Muscle of leg (tissue), 11 donors: ENCODE data around the gene RIF1. TPM values are rescaled to one million over a fixed set of nuclear protein-coding genes. Genes with fewer than 3 reads are reported as not detected.

Source experiments
- DNase-seq: peaks from one replicate; pipeline ENCODE4 v3.0.0; 2013
- H3K27ac ChIP-seq: one replicate; pipeline ENCODE4 v1.5.1; 2013; ENCODE audit warnings: mild to moderate bottlenecking, low read length, control low read depth
- H3K27me3 ChIP-seq: one replicate; pipeline ENCODE4 v1.6.1; 2013; ENCODE audit warnings: low read length; ENCODE audit not compliant: control insufficient read depth, insufficient read depth
- H3K36me3 ChIP-seq: one replicate; pipeline ENCODE4 v1.6.1; 2013; ENCODE audit warnings: low read length; ENCODE audit not compliant: control insufficient read depth, insufficient read depth
- H3K4me1 ChIP-seq: one replicate; pipeline ENCODE4 v1.6.1; 2013; ENCODE audit warnings: low read length; ENCODE audit not compliant: control insufficient read depth, insufficient read depth
- H3K4me3 ChIP-seq: one replicate; pipeline ENCODE4 v1.5.1; 2013; ENCODE audit warnings: low read length, control low read depth
- H3K9me3 ChIP-seq: replicated peaks from 2 replicates; pipeline ENCODE4 v1.6.1; 2013; ENCODE audit warnings: low read depth, low read length; ENCODE audit not compliant: control insufficient read depth
- WGBS: methylation state at CpG from one replicate; pipeline ENCODE4 v1.1.5; 2013; ENCODE audit warnings: missing lambda C conversion rate; ENCODE audit not compliant: insufficient coverage; 5-methylcytosine and 5-hydroxymethylcytosine counted together
- polyA plus RNA-seq, 8 donors: library from polyadenylated mRNA; unstranded; fragments of 120-200 nt; gene quantifications; one replicate each; pipeline versions ENCODE4 v1.2.1 to v1.2.3, GENCODE V29; 2013; ENCODE audit warnings: inconsistent platforms in 1 of 8, low replicate concordance in 1 of 8; ENCODE audit not compliant: insufficient read length in 8 of 8, insufficient read depth in 1 of 8
- total RNA-seq: library from RNA; stranded (reverse); fragments of 120-200 nt; gene quantifications from one replicate; pipeline ENCODE4 v1.2.4, GENCODE V29; 2013

The RIF1 gene
- total and polyA plus RNA-seq, 9 donors = 31.0 to 124 (median 50.8) TPM

DNA sequence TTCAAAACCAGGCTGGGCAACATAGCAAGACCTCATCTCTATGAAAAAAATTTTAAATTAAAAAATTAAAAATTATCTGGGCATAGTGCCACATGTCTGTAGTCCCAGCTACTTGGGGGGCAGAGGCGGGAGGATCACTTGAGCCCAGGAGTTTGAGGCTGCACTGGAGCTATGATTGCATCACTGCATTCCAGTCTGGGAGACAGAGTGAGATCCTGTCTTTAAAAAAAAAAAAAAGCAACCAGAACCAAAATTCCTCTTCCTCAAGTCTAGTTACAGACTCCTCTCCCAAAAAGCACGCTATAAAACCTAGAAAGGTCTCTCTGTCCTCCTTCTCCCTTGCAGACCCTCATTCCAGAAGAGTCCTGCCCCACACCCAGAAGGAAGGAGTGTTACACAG lies 28.4 kb upstream of the RIF1 start:
- Histone ChIP-seq H3K27ac (no peak overlapping the region), H3K4me3 (no peak overlapping the region), H3K27me3 (no peaks in the 10 kb centered on the region), H3K4me1 (no peaks in the 10 kb centered on the region), H3K36me3 (no peaks in the 10 kb centered on the region), H3K9me3 (no peaks in the 10 kb centered on the region)
- no peak for DNase-seq
- WGBS = no CpG with 5 or more reads among the region's 2 CpGs

DNA sequence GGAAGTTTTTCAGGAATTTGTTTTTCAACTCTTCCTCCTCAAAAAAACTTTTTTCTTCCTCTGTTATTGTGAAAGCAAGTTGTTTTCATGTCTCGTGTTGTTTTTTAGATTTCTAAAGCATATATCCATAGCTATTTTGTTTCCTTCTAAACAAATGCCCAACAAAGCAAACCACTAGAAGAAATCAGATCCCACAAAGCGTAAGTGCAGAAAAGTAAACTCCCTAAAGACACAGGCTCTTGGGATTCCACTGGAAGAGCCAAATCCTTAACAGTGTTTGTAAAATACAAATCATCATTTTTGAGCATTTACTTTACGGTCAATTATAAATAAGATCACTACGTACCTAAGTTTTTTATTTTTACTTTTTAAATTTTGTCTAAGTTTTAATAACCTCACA lies 21.7 kb upstream of the RIF1 start:
- H3K4me1 ChIP-seq = no peaks in the 10 kb centered on the region
- WGBS = no CpG with 5 or more reads among the region's 4 CpGs
- no peak for DNase-seq

DNA sequence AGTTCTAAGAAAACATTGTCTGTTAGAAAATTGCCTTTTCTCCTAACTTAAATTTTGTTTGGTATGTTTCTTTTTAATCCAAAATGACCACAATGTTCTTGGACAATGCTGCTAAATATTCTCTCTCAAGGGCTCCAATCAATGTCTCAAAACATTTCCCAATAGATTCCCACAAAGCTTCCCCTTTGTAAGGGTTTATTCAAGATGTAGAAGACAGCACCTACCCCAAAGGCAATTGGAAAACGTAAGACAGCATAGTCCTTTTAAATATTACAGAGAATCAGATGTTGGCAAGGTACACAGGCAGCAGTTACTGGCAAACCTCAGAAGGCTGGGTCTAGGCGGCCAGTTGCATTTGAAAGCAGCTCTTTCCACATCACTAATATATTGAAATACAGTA lies 18.3 kb upstream of the RIF1 start:
- no peaks in the 10 kb centered on the region for H3K36me3 ChIP-seq
- WGBS = no CpG with 5 or more reads among the region's 2 CpGs
- H3K4me3 ChIP-seq = no peak overlapping the region
- H3K4me1 ChIP-seq = no peaks in the 10 kb centered on the region
- H3K27ac ChIP-seq = no peak overlapping the region
- no peaks in the 10 kb centered on the region for H3K27me3 ChIP-seq
- no peaks in the 10 kb centered on the region for H3K9me3 ChIP-seq
- peak; percentile 11 for DNase-seq

More for the DNA sequence above, 21.7 kb upstream of the RIF1 start:
- H3K27ac ChIP-seq = no peak overlapping the region
- no peak overlapping the region for H3K4me3 ChIP-seq
- H3K27me3 ChIP-seq = no peaks in the 10 kb centered on the region
- H3K9me3 ChIP-seq = no peaks in the 10 kb centered on the region
- H3K36me3 ChIP-seq = no peaks in the 10 kb centered on the region

DNA sequence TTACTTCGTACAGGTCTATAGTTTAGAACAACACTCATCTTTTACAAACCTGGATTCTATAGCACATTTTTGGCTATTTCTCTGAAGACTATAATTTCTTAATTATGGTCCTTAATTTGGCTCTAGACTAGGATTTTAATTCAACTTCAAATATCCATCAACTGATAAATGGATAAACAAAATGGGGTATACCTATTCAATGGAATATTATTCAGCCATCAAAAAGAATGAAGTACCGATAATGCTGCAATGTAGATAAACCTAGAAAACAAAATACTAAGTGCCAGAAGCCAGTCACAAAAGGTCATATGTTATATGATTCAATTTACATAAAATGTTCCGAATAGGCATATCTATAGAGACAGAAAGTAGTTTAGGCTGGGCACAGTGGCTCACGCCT lies 15.2 kb upstream of the RIF1 start:
- no peak overlapping the region for H3K4me3 ChIP-seq
- no peaks in the 10 kb centered on the region for H3K27me3 ChIP-seq
- 91% methylated on average over 1 of the region's 4 CpGs for WGBS
- no peaks in the 10 kb centered on the region for H3K36me3 ChIP-seq
- no peak for DNase-seq
- H3K4me1 ChIP-seq = no peaks in the 10 kb centered on the region
- H3K9me3 ChIP-seq = no peaks in the 10 kb centered on the region
- H3K27ac ChIP-seq = no peak overlapping the region

DNA sequence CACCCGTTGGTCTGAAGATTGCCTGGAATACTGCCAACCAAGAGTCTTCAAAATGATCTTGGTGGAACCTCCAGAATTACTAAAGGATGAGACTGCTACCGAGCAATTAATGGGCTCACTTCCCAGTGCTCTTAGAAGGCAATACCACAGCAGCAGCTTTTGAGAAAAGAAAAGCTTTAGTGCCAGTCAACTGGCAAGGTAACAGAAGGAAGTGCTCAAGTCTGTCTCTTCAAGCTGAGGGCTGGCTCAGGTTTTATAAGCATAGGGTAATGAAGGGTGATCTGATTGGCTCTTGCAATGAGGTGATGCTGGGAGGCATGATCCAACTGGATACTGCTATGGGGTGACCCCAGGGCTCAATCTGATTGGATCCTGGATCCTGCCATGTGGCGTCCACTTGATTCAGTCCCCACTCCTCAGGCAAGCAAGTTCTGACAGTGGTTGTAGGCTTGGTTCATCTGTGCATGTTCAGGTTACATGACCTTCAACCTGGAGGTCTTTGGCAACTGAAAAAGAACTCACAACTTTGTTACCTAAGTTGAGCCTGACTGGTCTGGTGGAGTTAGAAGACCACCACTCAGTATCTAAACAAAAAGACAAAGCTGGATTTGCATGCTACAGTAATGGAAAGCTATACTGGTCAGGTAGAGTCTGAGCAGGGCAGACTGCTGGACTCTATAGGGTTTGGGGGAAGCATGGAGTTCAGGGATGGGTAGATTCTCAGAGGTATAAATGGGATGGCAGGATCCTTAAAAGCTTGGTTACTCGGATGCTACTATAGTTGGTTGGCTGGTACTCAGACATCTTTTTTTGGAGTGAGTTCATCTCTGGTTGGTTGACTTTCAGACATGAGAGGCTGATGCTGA lies 14.0 kb upstream of the RIF1 start:
- no peaks in the 10 kb centered on the region for H3K4me1 ChIP-seq
- H3K4me3 ChIP-seq = no peak overlapping the region
- H3K9me3 ChIP-seq = no peaks in the 10 kb centered on the region
- DNase-seq = no peak
- H3K27ac ChIP-seq = no peak overlapping the region
- 93% methylated on average over 4 of the region's 4 CpGs for WGBS
- no peaks in the 10 kb centered on the region for H3K36me3 ChIP-seq
- no peaks in the 10 kb centered on the region for H3K27me3 ChIP-seq

DNA sequence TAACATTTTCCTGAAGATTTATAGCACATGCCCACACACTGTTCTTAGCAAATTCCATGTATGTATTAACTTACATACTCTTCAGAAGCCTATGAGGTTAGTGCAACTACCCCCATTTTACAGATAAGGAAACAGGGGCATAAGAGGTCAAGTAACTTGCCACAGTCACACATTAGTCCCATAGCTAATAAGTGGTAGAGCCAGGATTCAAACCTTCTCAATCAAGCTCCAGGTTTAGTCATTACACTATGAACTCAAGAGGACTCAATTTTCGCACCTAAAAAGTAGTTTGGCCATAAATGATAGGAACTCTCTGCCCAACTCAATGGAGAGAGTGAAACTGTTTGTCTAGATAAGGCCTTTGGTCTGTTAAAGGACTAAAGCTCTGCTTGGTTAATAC lies 9.7 kb upstream of the RIF1 start:
- Histone ChIP-seq H3K4me3 (no peak overlapping the region), H3K27ac (no peak overlapping the region), H3K36me3 (no peaks in the 10 kb centered on the region), H3K9me3 (no peaks in the 10 kb centered on the region), H3K27me3 (no peaks in the 10 kb centered on the region), H3K4me1 (no peaks in the 10 kb centered on the region)
- no peak for DNase-seq
- no CpG with 5 or more reads among the region's 1 CpG for WGBS

DNA sequence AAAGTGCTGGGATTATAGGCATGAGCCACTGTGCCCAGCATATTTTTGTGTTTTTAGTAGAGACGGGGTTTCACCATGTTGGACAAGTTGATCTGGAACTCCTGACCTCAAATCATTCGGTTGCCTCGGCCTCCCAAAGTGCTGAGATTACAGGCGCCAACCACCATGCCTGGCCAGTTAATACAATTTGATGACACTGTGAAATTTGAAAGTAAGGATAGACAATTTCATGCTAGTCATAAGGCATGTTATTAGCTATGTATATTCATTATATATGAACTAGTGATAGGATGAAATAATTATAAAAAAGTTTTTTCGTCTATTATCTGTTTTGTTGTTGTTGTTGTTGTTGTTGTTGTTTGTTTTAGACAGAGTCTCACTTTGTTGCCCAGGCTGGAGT lies 8.6 kb upstream of the RIF1 start:
- Histone ChIP-seq H3K4me3 (no peak overlapping the region), H3K4me1 (no peaks in the 10 kb centered on the region), H3K27me3 (no peaks in the 10 kb centered on the region), H3K27ac (no peak overlapping the region), H3K9me3 (no peaks in the 10 kb centered on the region), H3K36me3 (no peaks in the 10 kb centered on the region)
- WGBS = no CpG with 5 or more reads among the region's 5 CpGs
- no peak for DNase-seq

DNA sequence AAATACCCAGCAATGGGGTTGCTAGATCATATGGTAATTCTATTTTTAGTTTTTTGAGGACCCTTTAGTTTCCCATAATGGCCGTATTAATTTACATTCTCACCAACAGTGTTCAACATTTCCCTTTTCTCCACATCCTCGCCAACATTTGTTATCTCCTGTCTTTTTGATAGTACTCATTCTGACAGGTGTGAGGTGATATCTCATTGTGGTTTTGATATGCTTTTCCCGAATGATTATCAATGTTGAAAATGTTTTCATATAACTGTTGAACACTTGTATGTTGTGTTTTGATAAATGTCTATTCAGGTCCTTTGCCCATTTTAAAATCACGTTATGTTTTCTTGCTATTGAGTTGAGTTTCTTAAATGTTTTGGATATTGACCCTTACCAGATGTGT lies 5.8 kb upstream of the RIF1 start:
- Histone ChIP-seq H3K4me3 (no peak overlapping the region), H3K9me3 (no peaks in the 10 kb centered on the region), H3K27me3 (no peaks in the 10 kb centered on the region), H3K36me3 (no peaks in the 10 kb centered on the region), H3K27ac (no peak overlapping the region), H3K4me1 (no peaks in the 10 kb centered on the region)
- DNase-seq = no peak
- WGBS = 100% methylated on average over 1 of the region's 4 CpGs

DNA sequence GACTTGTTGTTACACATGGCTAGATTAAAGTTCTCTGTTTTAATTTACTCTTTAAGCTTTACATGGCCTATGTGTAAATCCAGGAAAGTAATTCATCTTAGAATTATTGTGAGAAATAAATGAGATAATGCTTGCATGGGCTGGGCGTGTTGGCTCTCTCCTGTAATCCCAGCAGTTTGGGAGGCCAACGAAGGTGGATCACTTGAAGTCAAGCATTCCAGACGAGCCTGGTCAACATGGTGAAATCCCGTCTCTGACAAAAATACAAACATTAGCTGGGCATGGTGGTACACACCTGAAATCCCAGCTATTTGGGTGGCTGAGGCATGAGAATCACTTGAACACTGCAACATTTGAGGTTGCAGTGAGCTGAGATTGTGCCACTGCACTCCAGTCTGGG lies 4.3 kb upstream of the RIF1 start:
- DNase-seq = no peak
- no peaks in the 10 kb centered on the region for H3K27me3 ChIP-seq
- H3K4me3 ChIP-seq = no peak overlapping the region
- no peaks in the 10 kb centered on the region for H3K9me3 ChIP-seq
- no peak overlapping the region for H3K27ac ChIP-seq
- H3K4me1 ChIP-seq = peaks cover 4% of the 10 kb centered on the region
- WGBS = 84% methylated on average over 4 of the region's 4 CpGs
- H3K36me3 ChIP-seq = no peaks in the 10 kb centered on the region

DNA sequence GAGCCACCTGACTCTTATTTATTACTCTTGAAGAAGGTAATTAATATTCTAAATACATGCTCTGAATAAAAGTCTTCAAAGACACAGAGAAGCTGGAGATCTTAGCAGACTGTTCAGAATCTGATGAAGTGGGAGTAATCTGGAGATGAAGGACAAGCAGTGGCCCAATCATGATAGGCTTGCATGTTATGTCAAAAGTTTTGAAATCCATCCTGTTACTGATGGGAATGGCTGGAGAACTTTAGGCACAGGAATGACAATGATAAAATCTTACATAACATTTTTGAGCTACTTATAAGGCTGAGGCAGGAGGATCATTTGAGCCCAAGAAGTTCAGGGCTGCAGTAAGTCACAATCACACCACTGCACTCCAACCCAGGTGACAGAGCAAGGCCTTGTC lies 2.4 kb upstream of the RIF1 start:
- H3K4me1 ChIP-seq = peaks cover 10% of the 10 kb centered on the region
- H3K9me3 ChIP-seq = no peaks in the 10 kb centered on the region
- no peaks in the 10 kb centered on the region for H3K27me3 ChIP-seq
- DNase-seq = no peak
- no peak overlapping the region for H3K4me3 ChIP-seq
- H3K36me3 ChIP-seq = peaks cover under 1% of the 10 kb centered on the region
- no peak overlapping the region for H3K27ac ChIP-seq
